Measurements from ENCODE around the gene CMC1.
A peak's percentile ranks its signal among the peaks of the same experiment; 100 is the strongest.

Gene CMC1

GRCh38 chr3:28343144-28343543, 101.7 kb downstream of the CMC1 start:
- ATAC-seq (replicated peaks): no peak
- Mint-ChIP-seq H3K27me3 (no peaks in the 10 kb centered on the region), H3K36me3 (peaks cover 0 to 4% of the 10 kb centered on the region in 2 donors), H3K4me3 (no peak overlapping the region), H3K9me3 (no peaks in the 10 kb centered on the region), H3K4me1 (peaks cover 10 to 22% of the 10 kb centered on the region in 2 donors), H3K27ac (no peak overlapping the region)
- no peak for DNase-seq

GRCh38 chr3:28345690-28346089, 104.3 kb downstream of the CMC1 start:
- Mint-ChIP-seq H3K27me3 (no peaks in the 10 kb centered on the region), H3K4me1 (peaks cover 10 to 33% of the 10 kb centered on the region in 2 donors), H3K27ac (no peak overlapping the region)

GRCh38 chr3:28347374-28348264, 106.2 kb downstream of the CMC1 start:
- ATAC-seq (replicated peaks) (no peak), DNase-seq (no peak)
- H3K27me3 Mint-ChIP-seq: no peaks in the 10 kb centered on the region
- no peaks in the 10 kb centered on the region for H3K9me3 Mint-ChIP-seq
- H3K36me3 Mint-ChIP-seq: peaks cover 12 to 14% of the 10 kb centered on the region in 2 donors
- peak overlapping the region; percentile 99 for H3K27ac Mint-ChIP-seq
- H3K4me3 Mint-ChIP-seq: peak overlapping the region; percentile 97 to 98
- peaks cover 10 to 28% of the 10 kb centered on the region in 2 donors for H3K4me1 Mint-ChIP-seq

More at GRCh38 chr3:28345690-28346089, 104.3 kb downstream of the CMC1 start:
- ATAC-seq (replicated peaks): no peak
- no peaks in the 10 kb centered on the region for H3K9me3 Mint-ChIP-seq
- peaks cover 2 to 4% of the 10 kb centered on the region in 2 donors for H3K36me3 Mint-ChIP-seq
- no peak overlapping the region for H3K4me3 Mint-ChIP-seq
- DNase-seq: no peak

- Mint-ChIP-seq H3K27me3 (no peaks in the 10 kb centered on the region), H3K27ac (peak overlapping the region; percentile 99), H3K9me3 (no peaks in the 10 kb centered on the region), H3K36me3 (peaks cover 10 to 12% of the 10 kb centered on the region in 2 donors), H3K4me3 (peak overlapping the region; percentile 97 to 98), H3K4me1 (peaks cover 7 to 28% of the 10 kb centered on the region in 2 donors)
- DNase-seq: no peak
- no peak for ATAC-seq (replicated peaks)
Measured at GRCh38 chr3:28348265-28348628, 106.8 kb downstream of the CMC1 start.

- peaks cover 6 to 28% of the 10 kb centered on the region in 2 donors for H3K4me1 Mint-ChIP-seq
- peak within 1 kb of the TSS; percentile 99 for H3K27ac Mint-ChIP-seq
- ATAC-seq (replicated peaks) (peak; percentile 93 to 94), DNase-seq (peak; percentile 91)
- H3K4me3 Mint-ChIP-seq: peak within 1 kb of the TSS; percentile 97 to 98
- H3K27me3 Mint-ChIP-seq: no peaks in the 10 kb centered on the region
- peaks cover 15% of the 10 kb centered on the region in 2 donors for H3K36me3 Mint-ChIP-seq
- H3K9me3 Mint-ChIP-seq: peaks cover 2 to 4% of the 10 kb centered on the region in 2 donors
Measured at GRCh38 chr3:28348629-28349468, 107.4 kb downstream of the CMC1 start, which contains the start of the genes AZI2 and ZCWPW2. AZI2 (minus strand) TSS chr3:28348824; CDS start chr3:28340617, 8,207 bp downstream. ZCWPW2 (plus strand) TSS chr3:28348721; CDS start chr3:28413069, 64,348 bp downstream.

GRCh38 chr3:28349469-28350000, 108.1 kb downstream of the CMC1 start:
- peak overlapping the region; percentile 97 to 98 for H3K4me3 Mint-ChIP-seq
- peak overlapping the region; percentile 99 for H3K27ac Mint-ChIP-seq
- H3K27me3 Mint-ChIP-seq: no peaks in the 10 kb centered on the region
- DNase-seq: no peak
- peaks cover 15 to 19% of the 10 kb centered on the region in 2 donors for H3K36me3 Mint-ChIP-seq
- peaks cover 6 to 28% of the 10 kb centered on the region in 2 donors for H3K4me1 Mint-ChIP-seq
- ATAC-seq (replicated peaks): no peak
- peaks cover 2 to 5% of the 10 kb centered on the region in 2 donors for H3K9me3 Mint-ChIP-seq
